SK-N-SH (cell line): ENCODE measurements around the gene SBF2. TPM values are rescaled to one million over a fixed set of nuclear protein-coding genes. Genes with fewer than 3 reads are reported as not detected.

Source experiments
- CTCF ChIA-PET: fragments of 300-600, 350-600 bp; formaldehyde crosslinking; extraction: SDS; loops from one replicate; lab custom pipeline; 2021; lab: Yijun Ruan, JAX
- POLR2A ChIA-PET: fragments of 350-600 bp; sonication (Branson Sonifier 250); formaldehyde crosslinking; extraction: SDS; loops from one replicate; lab custom pipeline; 2020; ENCODE audit warnings: antibody characterized with exemption, inconsistent platforms; lab: Yijun Ruan, JAX
- DNase-seq: peaks from one replicate; pipeline ENCODE4 v3.0.0; 2012
- H2AFZ ChIP-seq: fragments of 200-600 bp; sonication (generic); 2 replicates; pipeline ENCODE4 v1.8.1; 2016; ENCODE audit warnings: antibody characterized with exemption, mild to moderate bottlenecking, low read depth
- H3F3A ChIP-seq: fragments of 200-600 bp; sonication (generic); replicated peaks from 2 replicates; pipeline ENCODE3; 2016; ENCODE audit warnings: antibody characterized with exemption, mild to moderate bottlenecking; ENCODE audit not compliant: insufficient read depth
- H3K27ac ChIP-seq, 2 experiments: fragments of 200-500 bp in 1 of 2; fragments of 200-600 bp in 1 of 2; sonication (Bioruptor generic) in 1 of 2; sonication (generic), shearing (Covaris generic) in 1 of 2; 2 replicates each; pipeline versions ENCODE4 v1.5.1 to v1.6.1; 2014 to 2016; ENCODE audit warnings: low read depth in 2 of 2, inconsistent platforms in 1 of 2, low read length in 1 of 2, mild to moderate bottlenecking in 1 of 2, mixed read lengths in 1 of 2
- H3K27me3 ChIP-seq: fragments of 200-600 bp; sonication (generic), shearing (Covaris generic); 2 replicates; pipeline ENCODE4 v1.6.1; 2016; ENCODE audit warnings: mixed run types; ENCODE audit not compliant: insufficient read depth
- H3K36me3 ChIP-seq, 2 experiments: fragments of 200-500 bp in 1 of 2; fragments of 200-600 bp in 1 of 2; sonication (Bioruptor generic) in 1 of 2; sonication (generic) in 1 of 2; replicated peaks in 1 of 2; 2 replicates each; pipeline versions ENCODE3 to v1.5.1; 2014 to 2016; ENCODE audit warnings: low read length in 1 of 2, mild to moderate bottlenecking in 1 of 2; ENCODE audit not compliant: insufficient read depth in 2 of 2, control insufficient read depth in 1 of 2
- H3K4me1 ChIP-seq, 2 experiments: fragments of 200-500 bp in 1 of 2; fragments of 200-600 bp in 1 of 2; sonication (Bioruptor generic) in 1 of 2; sonication (generic), shearing (Covaris generic) in 1 of 2; 2 replicates each; pipeline versions ENCODE4 v1.5.1 to v1.6.1; 2014 to 2016; ENCODE audit warnings: low read depth in 1 of 2, low read length in 1 of 2, mixed run types in 1 of 2; ENCODE audit not compliant: insufficient read depth in 2 of 2, control insufficient read depth in 1 of 2
- H3K4me2 ChIP-seq: fragments of 200-600 bp; sonication (generic), shearing (Covaris generic); 2 replicates; pipeline ENCODE4 v1.6.1; 2017; ENCODE audit warnings: mixed run types
- H3K4me3 ChIP-seq, 2 experiments: fragments of 200-500 bp in 1 of 2; fragments of 200-600 bp in 1 of 2; sonication (Bioruptor generic) in 1 of 2; sonication (generic), shearing (Covaris generic) in 1 of 2; 2 replicates each; pipeline versions ENCODE4 v1.5.1 to v1.8.1; 2014 to 2016; ENCODE audit warnings: low read depth in 2 of 2, inconsistent platforms in 1 of 2, low read length in 1 of 2, mild to moderate bottlenecking in 1 of 2, mixed read lengths in 1 of 2, moderate library complexity in 1 of 2
- H3K79me2 ChIP-seq: fragments of 200-600 bp; sonication (generic); 2 replicates; pipeline ENCODE4 v1.8.1; 2017; ENCODE audit warnings: mild to moderate bottlenecking; ENCODE audit not compliant: insufficient read depth
- H3K9ac ChIP-seq: fragments of 200-600 bp; sonication (generic); 2 replicates; pipeline ENCODE4 v1.6.1; 2017; ENCODE audit warnings: mixed run types
- H3K9me2 ChIP-seq: fragments of 200-600 bp; sonication (generic); 2 replicates; pipeline ENCODE4 v1.6.1; 2017; ENCODE audit warnings: mixed run types
- H3K9me3 ChIP-seq: fragments of 200-600 bp; sonication (generic); 2 replicates; pipeline ENCODE4 v1.6.1; 2017; ENCODE audit warnings: mixed run types, mild to moderate bottlenecking, moderate library complexity
- H4K20me1 ChIP-seq: fragments of 200-600 bp; sonication (generic); 2 replicates; pipeline ENCODE4 v1.6.1; 2017; ENCODE audit warnings: mild to moderate bottlenecking, mixed run types; ENCODE audit not compliant: insufficient read depth
- EP300 ChIP-seq, 2 experiments: IDR thresholded peaks; 2 replicates each; pipeline versions ENCODE4 v1.4.0 to v1.6.1; 2012; ENCODE audit warnings: borderline replicate concordance in 1 of 2, low read depth in 1 of 2, low read length in 1 of 2
- EZH2phosphoT487 ChIP-seq: fragments of 200-600 bp; sonication (generic); IDR thresholded peaks from 2 replicates; pipeline ENCODE4 v1.6.1; 2017; ENCODE audit warnings: low read depth, mixed run types, mild to moderate bottlenecking, antibody characterized with exemption, moderate library complexity, borderline replicate concordance
- FOSL2 ChIP-seq: IDR thresholded peaks from 2 replicates; pipeline ENCODE4 v1.4.0; 2012; ENCODE audit warnings: low read depth, mild to moderate bottlenecking, moderate library complexity, borderline replicate concordance
- FOXM1 ChIP-seq: IDR thresholded peaks from 2 replicates; pipeline ENCODE4 v1.4.0; 2012; ENCODE audit warnings: low read depth, mild to moderate bottlenecking
- GABPA ChIP-seq: IDR thresholded peaks from 2 replicates; pipeline ENCODE4 v1.4.0; 2012; ENCODE audit warnings: low read depth, mild to moderate bottlenecking
- GATA2 ChIP-seq: sonication (generic); formaldehyde crosslinking; IDR thresholded peaks from 2 replicates; pipeline ENCODE4 v1.5.0; 2020; ENCODE audit warnings: mild to moderate bottlenecking, missing genetic modification reagents
- JUND ChIP-seq: IDR thresholded peaks from 2 replicates; pipeline ENCODE4 v1.4.0; 2012
- MEF2A ChIP-seq: IDR thresholded peaks from 2 replicates; pipeline ENCODE4 v1.4.0; 2012; ENCODE audit warnings: low read depth, borderline replicate concordance
- POLR2AphosphoS5 ChIP-seq: IDR thresholded peaks from 2 replicates; pipeline ENCODE4 v1.6.1; 2012; ENCODE audit warnings: low read depth, low read length
- RCOR1 ChIP-seq: fragments of 150-350 bp; IDR thresholded peaks from 2 replicates; pipeline ENCODE4 v1.6.1; 2017; ENCODE audit warnings: antibody characterized with exemption, low read length
- RXRA ChIP-seq: IDR thresholded peaks from 2 replicates; pipeline ENCODE4 v1.4.0; 2012; ENCODE audit warnings: low read depth, mild to moderate bottlenecking, borderline replicate concordance
- SIN3A ChIP-seq: IDR thresholded peaks from 2 replicates; pipeline ENCODE4 v1.6.1; 2012; ENCODE audit warnings: low read depth, mild to moderate bottlenecking, low read length, moderate library complexity, borderline replicate concordance
- TAF1 ChIP-seq: IDR thresholded peaks from 2 replicates; pipeline ENCODE4 v1.6.1; 2012; ENCODE audit warnings: low read depth, mild to moderate bottlenecking, low read length, moderate library complexity, borderline replicate concordance
- TCF12 ChIP-seq: IDR thresholded peaks from 2 replicates; pipeline ENCODE4 v1.4.0; 2012
- TEAD4 ChIP-seq: IDR thresholded peaks from 2 replicates; pipeline ENCODE4 v1.4.0; 2012; ENCODE audit warnings: mild to moderate bottlenecking, borderline replicate concordance; ENCODE audit not compliant: insufficient read depth
- WGBS: methylation state at CpG from one replicate; pipeline ENCODE4 v1.1.6; 2017; ENCODE audit warnings: low lambda C conversion rate; 5-methylcytosine and 5-hydroxymethylcytosine counted together
- polyA plus RNA-seq, 3 experiments: library from polyadenylated mRNA; depleted of rRNA; stranded (reverse); fragments of >200 nt; gene quantifications; 2 replicates each; pipeline ENCODE4 v1.2.3, GENCODE V29; 2012
- TF ChIP-seq, protein P1 (sequence below): IDR thresholded peaks from 2 replicates; pipeline ENCODE4; 2012
- TF ChIP-seq, protein P2 (sequence below): fragments of 200-600 bp; sonication (generic); IDR thresholded peaks from 2 replicates; pipeline ENCODE4 v1.6.1; 2017; ENCODE audit warnings: antibody characterized with exemption, mild to moderate bottlenecking, moderate library complexity

Gene SBF2
- polyA plus RNA-seq, 1 of the 3 experiments (the other 2 are of a cell fraction): 23.0 TPM

DNA sequence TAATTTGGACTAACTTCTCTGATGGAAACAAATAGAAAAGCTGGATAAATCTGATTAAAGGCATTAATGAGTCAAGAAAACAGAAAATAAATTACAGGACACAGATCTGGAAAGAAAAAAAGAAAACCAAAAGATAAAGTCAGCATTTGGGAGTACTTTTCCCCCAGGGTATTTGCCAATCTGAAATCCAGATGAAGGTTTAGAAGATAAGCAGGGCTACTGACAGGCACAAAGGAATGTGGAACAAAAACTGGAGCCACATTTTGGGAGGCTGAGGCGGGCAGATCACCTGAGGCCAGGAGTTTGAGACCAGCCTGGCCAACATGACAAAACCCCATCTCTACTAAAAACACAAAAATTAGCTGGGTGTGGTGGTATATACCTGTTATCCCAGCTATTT lies 57.2 kb downstream of the SBF2 start:
- 84% methylated on average over 1 of the region's 1 CpG for WGBS
- TF ChIP-seq GATA2: no peak
- TF ChIP-seq, protein P1, sequence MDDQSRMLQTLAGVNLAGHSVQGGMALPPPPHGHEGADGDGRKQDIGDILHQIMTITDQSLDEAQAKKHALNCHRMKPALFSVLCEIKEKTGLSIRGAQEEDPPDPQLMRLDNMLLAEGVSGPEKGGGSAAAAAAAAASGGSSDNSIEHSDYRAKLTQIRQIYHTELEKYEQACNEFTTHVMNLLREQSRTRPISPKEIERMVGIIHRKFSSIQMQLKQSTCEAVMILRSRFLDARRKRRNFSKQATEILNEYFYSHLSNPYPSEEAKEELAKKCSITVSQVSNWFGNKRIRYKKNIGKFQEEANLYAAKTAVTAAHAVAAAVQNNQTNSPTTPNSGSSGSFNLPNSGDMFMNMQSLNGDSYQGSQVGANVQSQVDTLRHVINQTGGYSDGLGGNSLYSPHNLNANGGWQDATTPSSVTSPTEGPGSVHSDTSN: no peak
- no peak for TF ChIP-seq RXRA
- TF ChIP-seq FOSL2: no peak
- TF ChIP-seq GABPA: no peak
- no peak for TF ChIP-seq FOXM1
- no peak for TF ChIP-seq EZH2phosphoT487
- Histone ChIP-seq H3K9me3 (0 out of 2 replicates have a peak, but pooled peaks cover 4% of the 10 kb centered on the region), H3K9me2 (no peaks in the 10 kb centered on the region), H3F3A (peaks cover 22% of the 10 kb centered on the region), H3K27ac (no peak overlapping the region), H3K4me3 (no peak overlapping the region), H3K79me2 (peaks cover 80% of the 10 kb centered on the region), H3K4me2 (no peak overlapping the region), H3K9ac (no peak overlapping the region), H3K4me1 (peaks cover 0 to 12% of the 10 kb centered on the region in 2 experiments; a peak in 3 of 4 replicates), H3K36me3 (no peaks in the 10 kb centered on the region), H2AFZ (no peak overlapping the region), H3K27me3 (no peaks in the 10 kb centered on the region), H4K20me1 (peaks cover 5% of the 10 kb centered on the region; the same call in 1 of the 2 replicates)
- ChIA-PET POLR2A (no interaction called here), CTCF (interaction anchor here (0.6 to 3.2 kb wide), 2 partner anchors 27 to 62 kb away, joined by 3 to 15 read pairs; no protein-coding TSS in a partner anchor)
- DNase-seq: no peak

DNA sequence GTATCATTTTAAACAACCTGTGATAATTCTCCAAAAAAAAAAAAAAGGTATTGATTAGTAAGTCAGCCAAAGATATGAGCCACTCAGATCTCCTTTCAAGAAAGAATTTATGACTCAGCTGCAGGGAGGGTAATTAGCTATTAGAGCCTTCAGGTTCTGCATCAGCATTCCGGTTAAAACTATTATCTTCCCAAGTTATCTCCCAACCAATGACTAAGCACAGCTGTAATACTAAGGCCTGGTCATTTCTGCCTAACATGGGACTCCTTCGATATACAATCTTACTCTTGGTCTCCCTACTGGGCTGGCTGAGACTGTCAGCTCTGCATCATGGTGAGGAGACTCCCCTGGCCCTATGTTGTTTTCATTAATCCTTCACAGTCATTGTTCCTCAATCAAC lies 60.4 kb downstream of the SBF2 start:
- H3F3A ChIP-seq: peaks cover 14% of the 10 kb centered on the region
- no peak overlapping the region for H3K9ac ChIP-seq
- H3K4me3 ChIP-seq: no peak overlapping the region
- H2AFZ ChIP-seq: no peak overlapping the region
- H3K36me3 ChIP-seq: peaks cover 0 to 5% of the 10 kb centered on the region in 2 experiments
- 21% methylated on average over 2 of the region's 2 CpGs for WGBS
- POLR2A ChIA-PET: no interaction called here
- 0 out of 2 replicates have a peak, but pooled peaks cover 4% of the 10 kb centered on the region for H3K9me3 ChIP-seq
- peak; percentile 8 for DNase-seq
- H3K27ac ChIP-seq: peak overlapping the region in 1 of 2 experiments; percentile 62; a peak in 2 of 4 replicates
- 0 out of 2 replicates have a peak, but pooled peaks cover 2% of the 10 kb centered on the region for H4K20me1 ChIP-seq
- peaks cover 0 to 4% of the 10 kb centered on the region in 2 experiments; a peak in 2 of 4 replicates for H3K4me1 ChIP-seq
- TF ChIP-seq SIN3A (no peak), TEAD4 (peak; percentile 78), TCF12 (peak; percentile 76), TAF1 (no peak), FOXM1 (0 out of 2 replicates have a peak, but pooled peaks have one; percentile 25), FOSL2 (peak; percentile 74), POLR2AphosphoS5 (peak; percentile 20; the same call in 1 of the 2 replicates), JUND (peak; percentile 72), EP300 (IDR thresholded peaks at IDR 0.05; ENCODE audit: borderline replicate concordance in 1 of 2, low read depth in 1 of 2, low read length in 1 of 2) (peak in 1 of 2 experiments; percentile 33; a peak in 1 of 4 replicates), EZH2phosphoT487 (no peak), MEF2A (no peak), RCOR1 (no peak)
- TF ChIP-seq, protein P2, sequence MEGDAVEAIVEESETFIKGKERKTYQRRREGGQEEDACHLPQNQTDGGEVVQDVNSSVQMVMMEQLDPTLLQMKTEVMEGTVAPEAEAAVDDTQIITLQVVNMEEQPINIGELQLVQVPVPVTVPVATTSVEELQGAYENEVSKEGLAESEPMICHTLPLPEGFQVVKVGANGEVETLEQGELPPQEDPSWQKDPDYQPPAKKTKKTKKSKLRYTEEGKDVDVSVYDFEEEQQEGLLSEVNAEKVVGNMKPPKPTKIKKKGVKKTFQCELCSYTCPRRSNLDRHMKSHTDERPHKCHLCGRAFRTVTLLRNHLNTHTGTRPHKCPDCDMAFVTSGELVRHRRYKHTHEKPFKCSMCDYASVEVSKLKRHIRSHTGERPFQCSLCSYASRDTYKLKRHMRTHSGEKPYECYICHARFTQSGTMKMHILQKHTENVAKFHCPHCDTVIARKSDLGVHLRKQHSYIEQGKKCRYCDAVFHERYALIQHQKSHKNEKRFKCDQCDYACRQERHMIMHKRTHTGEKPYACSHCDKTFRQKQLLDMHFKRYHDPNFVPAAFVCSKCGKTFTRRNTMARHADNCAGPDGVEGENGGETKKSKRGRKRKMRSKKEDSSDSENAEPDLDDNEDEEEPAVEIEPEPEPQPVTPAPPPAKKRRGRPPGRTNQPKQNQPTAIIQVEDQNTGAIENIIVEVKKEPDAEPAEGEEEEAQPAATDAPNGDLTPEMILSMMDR: no peak
- TF ChIP-seq, protein P1: peak; percentile 65; the same call in 1 of the 2 replicates
- no peak overlapping the region for H3K4me2 ChIP-seq
- H3K79me2 ChIP-seq: peaks cover 57% of the 10 kb centered on the region
- H3K27me3 ChIP-seq: no peaks in the 10 kb centered on the region
- CTCF ChIA-PET: interaction anchor here (0.6 to 1.2 kb wide), 2 partner anchors 51 to 475 kb away, joined by 4 to 5 read pairs; no protein-coding TSS in a partner anchor
- H3K9me2 ChIP-seq: no peaks in the 10 kb centered on the region
